ENCODE measurements around the gene LAMC3. TPM values are rescaled to one million over a fixed set of nuclear protein-coding genes. Genes with fewer than 3 reads are reported as not detected.

The LAMC3 gene
- total RNA-seq, 1 donor: not detected

DNA sequence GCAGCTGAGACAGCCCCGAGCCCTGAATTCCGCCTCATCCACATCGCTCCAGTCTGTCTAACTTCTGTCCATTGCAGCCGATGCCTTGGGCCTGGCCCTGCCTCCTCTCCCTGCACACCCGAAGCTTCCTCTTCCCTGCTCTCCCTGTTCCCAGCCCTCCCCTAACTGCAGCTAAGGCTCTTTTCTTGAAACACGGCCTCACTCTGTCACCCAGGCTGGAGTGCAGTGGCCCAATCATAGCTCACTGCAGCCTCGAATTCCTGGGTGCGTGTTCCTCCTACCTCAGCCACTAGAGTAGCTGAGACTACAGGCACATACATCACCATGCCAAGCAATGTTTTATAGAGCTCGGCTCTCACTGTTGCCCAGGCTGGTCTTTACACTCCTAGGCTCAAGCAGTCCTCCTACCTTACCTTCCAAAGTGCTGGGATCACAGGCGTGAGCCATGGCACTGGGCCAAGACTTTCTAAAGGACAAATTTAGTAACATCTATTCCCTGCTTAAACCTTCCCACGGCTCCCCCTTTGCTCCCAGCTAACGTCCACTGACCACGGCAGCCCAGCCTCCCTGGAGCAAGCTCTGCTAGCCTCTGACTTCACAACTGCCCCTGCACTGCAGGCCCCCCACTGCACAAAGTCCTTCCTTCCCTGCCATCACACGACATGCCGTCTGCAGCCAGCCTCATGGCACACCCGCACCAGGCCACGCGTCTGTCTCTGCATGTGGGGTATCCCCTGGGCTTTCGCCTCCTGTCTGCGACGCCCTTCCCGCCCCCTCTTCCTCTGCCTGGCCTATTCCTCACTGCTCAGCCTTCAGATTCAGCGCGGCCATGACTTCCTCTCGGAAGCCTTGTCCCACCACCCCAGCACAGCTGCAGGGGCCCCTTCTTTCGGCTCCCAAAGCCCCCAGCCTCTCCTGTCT lies 28.6 kb downstream of the LAMC3 start:
- H3K4me3 ChIP-seq (ENCODE audit: low read depth, low read length): no peak overlapping the region
- TF ChIP-seq, protein P1, sequence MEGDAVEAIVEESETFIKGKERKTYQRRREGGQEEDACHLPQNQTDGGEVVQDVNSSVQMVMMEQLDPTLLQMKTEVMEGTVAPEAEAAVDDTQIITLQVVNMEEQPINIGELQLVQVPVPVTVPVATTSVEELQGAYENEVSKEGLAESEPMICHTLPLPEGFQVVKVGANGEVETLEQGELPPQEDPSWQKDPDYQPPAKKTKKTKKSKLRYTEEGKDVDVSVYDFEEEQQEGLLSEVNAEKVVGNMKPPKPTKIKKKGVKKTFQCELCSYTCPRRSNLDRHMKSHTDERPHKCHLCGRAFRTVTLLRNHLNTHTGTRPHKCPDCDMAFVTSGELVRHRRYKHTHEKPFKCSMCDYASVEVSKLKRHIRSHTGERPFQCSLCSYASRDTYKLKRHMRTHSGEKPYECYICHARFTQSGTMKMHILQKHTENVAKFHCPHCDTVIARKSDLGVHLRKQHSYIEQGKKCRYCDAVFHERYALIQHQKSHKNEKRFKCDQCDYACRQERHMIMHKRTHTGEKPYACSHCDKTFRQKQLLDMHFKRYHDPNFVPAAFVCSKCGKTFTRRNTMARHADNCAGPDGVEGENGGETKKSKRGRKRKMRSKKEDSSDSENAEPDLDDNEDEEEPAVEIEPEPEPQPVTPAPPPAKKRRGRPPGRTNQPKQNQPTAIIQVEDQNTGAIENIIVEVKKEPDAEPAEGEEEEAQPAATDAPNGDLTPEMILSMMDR (IDR thresholded peaks at IDR 0.05; ENCODE audit: insufficient read depth, low read length): no peak
- no peak for DNase-seq (ENCODE audit: low read depth)

DNA sequence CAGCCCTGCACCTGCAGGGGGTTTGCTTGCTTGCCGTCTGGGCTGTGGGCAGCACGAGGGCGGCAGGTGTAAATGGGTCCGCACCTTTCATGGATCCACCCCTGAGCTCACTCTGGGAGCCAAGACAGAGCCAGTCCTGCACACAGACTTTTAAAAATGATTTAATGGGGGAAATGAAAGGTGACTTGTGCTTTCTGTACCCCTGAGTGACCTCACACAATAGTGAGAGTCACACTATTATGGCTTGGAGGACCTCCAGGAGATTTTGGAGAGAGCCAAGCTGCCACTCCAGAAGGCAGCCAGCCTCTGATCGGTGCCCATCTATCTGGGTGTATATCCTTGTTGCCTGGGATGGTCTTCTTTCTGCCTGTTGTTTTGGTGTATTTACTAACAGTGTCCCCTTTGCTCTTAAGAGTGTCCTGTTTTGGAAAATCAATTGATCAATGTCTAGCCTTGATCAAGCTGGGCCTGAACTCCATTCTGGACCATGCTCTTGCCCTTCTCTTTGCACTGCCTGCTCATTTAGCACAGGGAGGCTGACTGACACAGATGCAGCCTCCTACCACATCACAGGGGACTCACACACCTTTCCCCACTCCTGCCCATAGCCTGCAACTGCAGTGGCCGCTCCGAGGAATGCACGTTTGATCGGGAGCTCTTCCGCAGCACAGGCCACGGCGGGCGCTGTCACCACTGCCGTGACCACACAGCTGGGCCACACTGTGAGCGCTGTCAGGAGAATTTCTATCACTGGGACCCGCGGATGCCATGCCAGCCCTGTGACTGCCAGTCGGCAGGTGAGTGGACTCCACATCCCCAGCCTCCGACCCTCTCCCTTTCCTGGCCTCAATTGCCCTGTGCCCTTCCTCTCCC lies 29.5 kb downstream of the LAMC3 start:
- TF ChIP-seq, protein P1 (IDR thresholded peaks at IDR 0.05; ENCODE audit: insufficient read depth, low read length): no peak
- no peak for DNase-seq (ENCODE audit: low read depth)
- no peak overlapping the region for H3K4me3 ChIP-seq (ENCODE audit: low read depth, low read length)

DNA sequence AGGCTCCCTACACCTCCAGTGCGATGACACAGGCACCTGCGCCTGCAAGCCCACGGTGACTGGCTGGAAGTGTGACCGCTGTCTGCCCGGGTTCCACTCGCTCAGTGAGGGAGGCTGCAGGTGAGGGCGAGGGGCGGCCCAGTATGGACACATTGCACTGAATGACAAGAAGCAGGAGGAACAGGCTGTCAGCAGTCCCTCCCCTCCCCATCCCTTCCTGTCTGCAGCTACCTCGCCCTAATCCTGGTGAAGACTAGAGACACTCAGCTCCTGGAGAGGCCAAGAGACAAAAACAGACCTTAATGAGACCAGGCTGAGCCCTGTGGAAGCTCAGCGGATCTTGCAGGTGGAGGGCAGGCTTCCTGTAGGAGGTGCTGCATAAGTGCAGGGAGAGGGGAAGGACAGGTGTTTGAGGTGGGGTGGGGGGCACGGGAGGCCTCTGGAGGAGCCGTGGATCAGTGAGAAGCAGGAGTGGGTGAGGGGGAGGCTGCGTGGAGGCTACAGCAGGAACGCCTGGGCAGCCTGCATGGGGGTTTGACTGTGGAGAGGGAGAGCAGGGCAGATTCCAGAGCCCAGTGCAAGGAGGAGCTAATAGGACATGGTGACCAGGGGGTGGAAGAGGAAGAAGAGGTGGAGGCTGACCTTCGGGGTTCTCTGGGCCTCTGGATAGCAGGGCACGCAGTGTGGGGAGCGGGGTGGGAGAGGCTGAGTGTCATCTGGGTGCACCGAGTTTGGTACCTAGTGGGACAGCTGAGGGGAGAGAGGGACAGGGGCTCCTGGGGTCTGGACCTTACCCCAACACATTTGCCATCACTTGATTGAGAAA lies 30.4 kb downstream of the LAMC3 start:
- no peak overlapping the region for H3K4me3 ChIP-seq (ENCODE audit: low read depth, low read length)
- TF ChIP-seq, protein P1 (IDR thresholded peaks at IDR 0.05; ENCODE audit: insufficient read depth, low read length): no peak
- no peak for DNase-seq (ENCODE audit: low read depth)

DNA sequence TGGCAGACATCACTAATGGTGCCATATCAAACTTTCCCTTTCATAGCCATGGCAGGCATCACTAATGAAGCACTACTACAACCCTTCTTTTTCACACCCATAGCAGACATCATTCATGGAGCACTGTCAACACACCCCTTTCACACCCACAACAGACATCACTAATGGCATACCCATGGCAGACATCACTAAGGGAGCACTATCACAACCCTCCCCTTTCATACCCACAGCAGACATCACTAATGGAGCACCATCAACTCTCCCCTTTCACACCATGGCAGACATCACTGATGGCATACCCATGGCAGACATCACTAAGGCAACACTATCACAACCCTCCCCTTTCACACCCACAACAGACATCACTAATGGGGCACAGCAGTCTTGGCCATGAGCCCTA lies 33.7 kb downstream of the LAMC3 start:
- TF ChIP-seq, protein P1 (IDR thresholded peaks at IDR 0.05; ENCODE audit: insufficient read depth, low read length): no peak
- H3K4me3 ChIP-seq (ENCODE audit: low read depth, low read length): no peak overlapping the region
- no peak for DNase-seq (ENCODE audit: low read depth)

DNA sequence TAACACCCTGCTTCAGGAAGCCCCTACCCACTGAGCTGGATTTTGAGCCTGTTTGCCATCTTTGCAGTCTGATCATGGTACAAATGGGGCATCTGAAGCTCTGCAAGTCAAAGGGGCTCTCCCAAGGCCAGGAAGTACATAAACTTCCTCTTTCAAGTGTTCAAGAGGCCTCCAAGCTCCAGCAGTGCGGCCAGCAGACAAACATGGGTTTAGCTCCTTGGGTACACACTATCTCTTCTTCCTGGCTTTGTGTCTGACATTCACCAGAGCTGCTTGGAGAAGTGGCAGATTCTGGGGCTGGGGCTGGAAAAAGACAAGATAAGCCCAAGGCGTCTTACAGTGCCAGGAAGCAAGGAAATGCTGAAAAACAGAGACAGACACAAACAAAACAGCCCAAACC lies 34.1 kb downstream of the LAMC3 start:
- DNase-seq (ENCODE audit: low read depth): no peak
- TF ChIP-seq, protein P1 (IDR thresholded peaks at IDR 0.05; ENCODE audit: insufficient read depth, low read length): no peak
- H3K4me3 ChIP-seq (ENCODE audit: low read depth, low read length): no peak overlapping the region

DNA sequence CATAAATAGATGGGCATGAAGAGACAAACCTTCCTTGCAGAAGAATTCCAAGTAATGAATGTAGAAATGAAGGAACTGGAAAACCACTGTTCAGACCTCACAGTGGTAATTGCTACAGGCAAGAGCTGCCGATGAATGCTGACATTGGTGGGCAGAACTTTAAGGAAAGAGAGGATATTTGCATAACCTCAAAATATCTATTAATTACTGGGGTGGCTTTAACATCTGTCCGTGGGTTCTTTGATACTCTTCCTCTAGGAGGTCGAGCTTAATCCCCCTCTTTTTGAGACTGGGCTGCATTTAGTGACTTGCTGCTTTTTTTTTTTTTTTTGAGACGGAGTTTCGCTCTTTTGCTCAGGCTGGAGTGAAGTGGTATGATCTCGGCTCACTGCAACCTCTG lies 34.7 kb downstream of the LAMC3 start:
- H3K4me3 ChIP-seq (ENCODE audit: low read depth, low read length): no peak overlapping the region
- DNase-seq (ENCODE audit: low read depth): no peak
- TF ChIP-seq, protein P1 (IDR thresholded peaks at IDR 0.05; ENCODE audit: insufficient read depth, low read length): no peak
